GM12892 (cell line): ENCODE results near the gene ARSA.
"Not testable (repeated sequence)": the region's sequence is repeated elsewhere in the genome, so short reads cannot be mapped to it uniquely, and the experiment has no call there.

Source experiments
- DNase-seq: peaks from one replicate; pipeline ENCODE4 v3.0.0; 2011; ENCODE audit not compliant: insufficient read length
- FAIRE-seq: peaks from 2 replicates; lab custom pipeline; 2011; peaks lifted over from hg19 to GRCh38; lab: Jason Lieb, UNC
- POLR2A ChIP-seq: IDR thresholded peaks from 2 replicates; pipeline ENCODE4 v1.6.1; 2011; ENCODE audit warnings: low read depth, low read length, control low read depth
- POLR2AphosphoS5 ChIP-seq: IDR thresholded peaks from 2 replicates; pipeline ENCODE4 v1.6.1; 2011; ENCODE audit warnings: low read depth, low read length, control low read depth
- TAF1 ChIP-seq: IDR thresholded peaks from 2 replicates; pipeline ENCODE4 v1.6.1; 2011; ENCODE audit warnings: low read depth, mild to moderate bottlenecking, control low read depth, low read length, borderline replicate concordance

ARSA gene

DNA sequence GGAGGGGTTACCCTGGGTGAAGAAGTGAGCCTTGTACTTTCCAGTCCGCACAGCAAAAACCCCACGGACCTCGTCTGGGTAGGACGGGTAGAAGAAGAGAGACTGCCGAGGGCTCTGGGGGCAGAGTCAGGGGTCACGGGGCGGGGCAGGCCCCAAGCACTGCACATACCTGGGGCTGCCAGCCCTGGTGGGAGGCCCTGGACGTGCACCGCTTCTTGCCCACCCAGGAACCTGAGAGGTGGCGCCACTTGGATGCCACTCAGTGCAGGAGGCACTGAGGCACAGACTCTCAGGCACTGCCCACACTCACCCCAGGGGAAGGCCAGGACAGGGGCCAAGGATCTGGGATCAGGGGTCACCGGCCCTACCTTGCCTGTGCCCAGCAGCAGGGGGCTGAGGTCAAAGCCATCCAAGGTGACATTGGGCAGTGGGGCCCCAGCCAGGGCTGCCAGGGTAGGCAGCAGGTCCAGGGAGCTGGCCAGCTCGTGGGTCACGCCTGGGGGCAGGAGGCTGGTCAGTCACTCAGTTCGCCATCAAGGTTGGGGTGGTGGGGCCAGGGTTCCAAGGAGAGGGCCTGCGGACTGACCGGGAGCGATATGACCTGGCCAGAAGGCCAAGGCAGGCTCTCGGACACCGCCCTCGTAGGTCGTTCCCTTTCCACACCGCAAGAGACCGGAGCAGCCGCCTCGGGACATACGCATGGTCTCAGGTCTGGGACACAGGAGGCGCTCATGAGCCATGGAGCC is 2.2 kb downstream of the ARSA start:
- DNase-seq (no peak), FAIRE-seq (no peak)
- no peak for TF ChIP-seq TAF1
- TF ChIP-seq POLR2AphosphoS5: no peak
- no peak for TF ChIP-seq POLR2A

DNA sequence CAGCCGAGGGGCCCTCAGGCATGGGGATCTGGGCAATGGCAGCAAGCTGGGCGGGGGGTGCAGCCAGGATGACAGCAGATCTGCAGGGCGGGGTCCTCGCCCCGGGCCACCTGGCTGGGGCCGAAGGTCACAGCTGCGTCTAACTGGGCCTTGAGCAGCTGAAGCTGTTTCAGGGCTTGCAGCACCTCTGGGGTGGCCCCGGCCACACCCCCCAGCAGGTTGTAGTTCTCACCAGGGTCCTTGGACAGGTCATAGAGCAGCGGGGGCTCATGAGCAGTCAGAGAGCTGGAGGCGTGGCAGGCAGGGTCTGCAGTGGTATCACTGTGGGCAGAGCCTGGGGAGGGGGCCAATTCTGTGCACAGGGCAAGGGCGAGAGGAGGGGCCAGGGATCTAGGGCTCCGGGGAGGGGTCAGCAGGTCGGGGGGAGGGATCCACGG is 2.8 kb downstream of the ARSA start:
- TF ChIP-seq POLR2AphosphoS5 (no peak), TAF1 (no peak), POLR2A (no peak)
- no peak for FAIRE-seq
- DNase-seq: no peak

DNA sequence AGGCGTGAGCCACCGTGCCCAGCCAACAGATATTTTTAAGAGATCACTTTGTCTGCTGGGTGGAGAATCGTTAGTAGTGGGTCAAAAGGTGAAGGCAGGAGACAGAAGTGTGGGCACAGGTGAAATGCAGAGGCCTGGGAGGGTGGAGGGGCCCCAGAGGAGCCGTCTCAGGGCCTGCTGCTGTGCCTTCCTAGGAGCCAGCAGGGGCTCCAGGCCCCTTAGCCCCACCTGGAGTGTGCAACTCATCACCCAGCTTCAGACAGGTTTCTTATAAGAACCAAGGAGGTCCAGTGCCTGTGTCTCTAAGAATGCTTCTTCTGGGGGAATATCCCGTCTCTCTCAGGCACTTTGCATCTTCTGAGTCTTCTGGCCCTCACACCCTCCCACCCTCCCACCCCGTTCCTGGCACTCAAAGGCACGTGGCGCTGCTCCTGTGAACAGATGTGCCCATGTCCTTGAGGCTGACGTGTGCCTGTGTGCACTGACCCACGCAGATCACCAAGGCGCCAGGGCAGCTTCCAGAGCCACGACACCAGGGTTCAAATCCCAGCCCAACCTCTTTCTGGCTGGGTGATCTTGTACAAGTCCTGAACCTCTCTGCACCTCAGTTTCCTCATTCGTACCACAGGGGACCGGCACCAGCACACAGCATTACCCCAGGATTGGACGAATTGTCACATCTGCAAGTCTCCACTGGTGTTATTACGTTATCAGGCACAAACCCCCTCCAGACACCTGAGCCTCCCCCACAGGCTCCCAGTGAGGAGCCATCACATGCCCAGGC is 3.4 kb downstream of the ARSA start:
- TF ChIP-seq TAF1 (no peak), POLR2AphosphoS5 (no peak), POLR2A (no peak)
- DNase-seq (no peak), FAIRE-seq (no peak)

DNA sequence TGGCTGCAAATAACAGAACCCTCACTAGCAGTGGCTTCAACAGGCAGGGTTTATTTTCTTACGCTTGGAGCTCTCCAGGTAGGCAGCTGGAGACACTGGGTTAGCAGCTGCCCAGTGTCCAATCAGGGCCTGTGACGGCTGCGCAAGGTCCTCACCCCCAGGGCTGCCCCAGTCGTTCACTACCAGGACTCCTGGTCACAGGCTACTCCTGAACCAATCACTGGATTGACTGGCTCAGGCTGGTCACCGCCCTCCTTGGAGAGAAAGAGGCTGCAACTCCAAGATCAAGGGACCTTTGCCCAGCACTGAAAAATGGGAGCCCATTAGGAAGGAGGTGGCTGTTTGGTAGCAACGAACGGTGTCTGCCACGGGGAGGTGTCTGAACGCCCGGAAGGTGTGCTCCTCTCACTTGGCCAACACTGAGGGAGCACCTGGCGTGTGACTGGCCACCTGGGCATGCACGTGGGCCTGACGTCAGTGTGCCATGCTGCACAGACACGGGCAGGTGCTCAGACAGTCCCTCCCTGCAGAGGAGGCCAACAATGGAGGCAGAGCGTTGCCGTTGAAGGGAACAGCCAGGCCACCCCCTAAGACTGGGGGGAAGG is 5.1 kb downstream of the ARSA start:
- DNase-seq (no peak), FAIRE-seq (no peak)
- TF ChIP-seq POLR2AphosphoS5: no peak
- no peak for TF ChIP-seq TAF1
- TF ChIP-seq POLR2A: no peak

DNA sequence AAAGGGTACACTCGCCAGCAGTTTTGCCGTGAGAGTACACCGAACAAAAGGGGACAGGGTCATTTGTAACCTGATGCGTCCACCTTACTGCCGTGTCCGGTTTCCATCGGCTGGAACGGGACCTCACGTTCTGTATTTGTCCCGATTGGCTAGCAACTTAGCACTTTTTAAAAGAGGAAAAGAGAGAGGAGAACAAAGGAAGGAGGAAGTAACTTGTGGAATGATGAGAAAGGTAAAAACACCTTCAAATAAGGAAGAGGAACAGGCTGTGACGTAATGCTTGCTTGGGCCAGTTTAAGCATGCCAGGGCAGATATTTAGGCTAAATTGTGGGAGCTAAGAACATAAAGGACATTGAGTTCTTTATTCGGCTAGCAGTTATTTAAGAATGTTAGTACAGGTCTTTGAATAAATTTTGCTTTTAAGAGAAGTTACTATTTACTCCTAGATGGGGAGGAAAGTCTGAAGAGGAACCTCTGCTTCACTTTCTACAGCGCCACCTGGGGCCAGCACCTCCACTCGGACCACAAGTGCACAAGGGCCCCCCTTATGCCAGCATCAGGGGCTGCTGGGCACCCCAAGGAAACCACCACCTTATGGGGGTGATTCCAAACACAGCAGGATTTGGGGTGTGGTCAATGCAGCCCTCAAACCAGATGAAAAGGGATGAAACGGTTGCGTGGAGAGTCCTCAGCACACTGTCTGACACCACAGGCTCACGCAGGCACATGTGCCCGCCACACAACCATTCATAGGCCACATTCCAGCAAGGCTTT is 5.8 kb downstream of the ARSA start:
- TF ChIP-seq POLR2AphosphoS5 (0 out of 2 replicates have a peak, but pooled peaks have one; percentile 1), TAF1 (no peak)
- FAIRE-seq (peak; percentile 71), DNase-seq (no peak)

DNA sequence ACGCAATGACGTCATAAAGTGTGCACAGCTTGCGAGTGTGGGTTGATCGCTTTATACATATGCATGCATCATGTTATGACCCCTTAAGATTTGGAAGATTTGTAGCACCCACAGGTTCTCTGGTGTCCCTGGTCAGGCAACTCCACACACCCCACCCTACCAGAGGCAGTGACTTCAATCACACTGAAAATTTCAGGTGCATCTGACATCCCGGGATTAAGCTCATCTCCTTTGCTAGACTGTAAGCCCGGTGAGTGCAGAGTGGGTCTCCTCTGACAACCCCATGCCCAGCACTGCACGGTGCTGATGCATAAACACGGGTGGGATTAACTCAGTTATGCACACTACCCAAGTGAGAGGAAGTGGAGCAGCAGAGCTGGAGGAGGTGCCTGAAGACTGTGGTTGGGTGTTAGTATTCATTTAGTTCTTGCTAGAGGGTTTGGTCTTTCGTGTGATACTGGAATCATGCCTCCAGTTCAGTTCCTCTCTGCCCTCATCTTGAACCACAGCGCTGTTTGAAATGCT is 6.5 kb downstream of the ARSA start:
- DNase-seq (peak; percentile 30), FAIRE-seq (peak; percentile 84)
- TF ChIP-seq TAF1 (no peak), POLR2AphosphoS5 (peak; percentile 43), POLR2A (peak; percentile 74)

DNA sequence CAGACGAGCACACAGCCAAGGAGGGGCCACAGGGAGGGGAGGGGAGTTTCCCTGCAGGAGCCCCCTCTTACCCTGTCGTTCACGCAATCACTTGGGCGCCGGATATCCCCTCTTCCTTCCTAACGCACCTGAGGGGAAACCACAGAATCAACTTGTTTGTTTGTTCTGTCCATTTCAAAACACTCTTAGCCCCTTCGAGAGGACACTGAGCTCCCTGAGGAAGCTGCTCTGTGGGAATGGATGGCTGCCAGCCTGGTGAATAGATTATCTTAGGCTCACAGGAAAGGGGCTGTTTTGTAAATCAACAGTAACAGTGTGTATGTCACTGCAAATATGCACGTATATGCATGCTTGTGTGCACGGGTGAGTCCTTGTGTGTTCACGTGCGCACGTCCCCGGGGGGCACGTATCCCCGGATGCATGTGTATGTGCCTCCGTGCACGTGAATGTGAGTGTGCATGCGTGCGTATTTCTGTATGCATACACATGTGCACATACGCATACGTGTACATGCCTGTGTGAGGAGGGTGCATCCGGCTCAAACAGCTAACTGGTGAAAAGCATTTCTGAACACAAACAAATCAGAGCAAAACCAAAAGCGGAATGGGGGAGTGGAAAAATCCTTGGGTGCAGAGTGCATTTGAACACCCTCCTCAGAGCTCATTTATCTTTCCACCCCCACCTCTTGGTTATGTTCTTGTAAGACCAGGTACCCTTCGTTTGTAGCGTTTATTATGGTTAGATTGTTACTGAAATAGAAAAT is 7.2 kb downstream of the ARSA start:
- 0 out of 2 replicates have a peak, but pooled peaks have one; percentile 40 for TF ChIP-seq POLR2AphosphoS5
- TF ChIP-seq POLR2A: no peak
- no peak for TF ChIP-seq TAF1
- peak; percentile 96 for FAIRE-seq
- DNase-seq: peak; percentile 54

DNA sequence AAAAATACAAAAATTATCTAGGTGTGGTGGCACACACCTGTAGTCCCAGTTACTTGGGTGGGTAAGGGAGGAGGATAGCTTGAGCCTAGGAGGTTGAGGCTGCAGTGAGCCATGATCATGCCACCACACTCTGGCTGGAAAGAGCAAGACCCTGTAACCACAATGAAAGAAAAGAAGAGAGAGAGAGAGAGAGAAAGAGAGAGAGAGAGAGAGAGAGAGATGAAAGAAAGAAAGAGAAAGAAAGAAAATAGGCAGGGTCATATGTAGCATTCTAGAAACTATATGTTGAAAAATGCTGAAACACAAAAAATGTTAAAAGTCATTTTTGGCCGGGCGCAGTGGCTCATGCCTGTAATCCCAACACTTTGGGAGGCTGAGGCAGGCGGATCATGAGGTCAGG is 13.7 kb downstream of the ARSA start:
- not testable (repeated sequence) for FAIRE-seq, DNase-seq

DNA sequence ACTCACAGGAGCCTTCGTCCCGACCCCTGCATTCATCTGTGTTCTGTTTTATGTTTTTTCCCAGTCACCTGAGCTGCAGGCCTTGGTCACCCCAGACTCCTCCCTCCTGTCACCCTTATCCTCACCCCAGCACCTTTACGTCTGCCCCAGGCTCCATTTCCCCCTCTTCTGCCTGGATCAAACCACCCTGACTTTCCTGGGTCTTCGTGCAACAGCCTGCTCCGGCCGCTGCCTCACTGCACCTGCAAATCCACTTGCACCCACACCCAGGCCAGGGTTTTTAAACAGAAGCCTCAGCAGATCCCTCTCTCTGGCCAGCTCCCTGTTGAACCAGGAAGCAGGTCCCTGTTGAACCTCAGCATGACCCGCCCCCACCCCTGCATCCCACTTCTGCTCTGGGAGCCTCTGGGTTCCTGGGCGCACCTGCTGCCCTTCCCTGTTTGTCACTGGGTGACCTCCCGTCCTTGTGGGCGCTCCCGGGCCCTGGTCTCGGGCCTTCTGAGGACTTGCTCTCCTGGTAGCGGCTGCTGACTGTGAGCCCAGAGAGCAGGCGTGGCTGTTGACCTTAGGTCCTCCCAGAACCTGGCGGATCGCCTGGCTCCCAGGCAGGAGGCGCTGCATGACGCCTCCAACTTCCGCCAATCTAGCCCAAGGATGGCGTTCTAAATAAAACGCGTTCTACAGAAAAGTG is 14.5 kb downstream of the ARSA start:
- DNase-seq: no peak
- FAIRE-seq: no peak
- TF ChIP-seq POLR2AphosphoS5 (no peak), TAF1 (no peak), POLR2A (no peak)
